AG04450 (cell line): ENCODE data around the gene SDK1. TPM values are rescaled to one million over a fixed set of nuclear protein-coding genes. Genes with fewer than 3 reads are reported as not detected.

ENCODE experiments used
- CTCF ChIA-PET: fragments of 300-600, 350-600 bp; formaldehyde crosslinking; extraction: SDS; loops from one replicate; lab custom pipeline; 2022; ENCODE audit warnings: antibody characterized with exemption, inconsistent platforms; lab: Charles Lee
- POLR2A ChIA-PET: fragments of 350-600 bp; formaldehyde crosslinking; extraction: SDS; loops from one replicate; lab custom pipeline; 2021; ENCODE audit warnings: antibody characterized with exemption, inconsistent platforms; lab: Yijun Ruan, JAX
- DNase-seq: peaks from one replicate; pipeline ENCODE4 v3.0.0-alpha.2; 2011; ENCODE audit warnings: low read depth, low spot score
- H3K27ac ChIP-seq: one replicate; pipeline ENCODE4 v1.5.1; 2012; ENCODE audit warnings: low read depth, low read length, control low read depth
- H3K27me3 ChIP-seq: one replicate; pipeline ENCODE4 v1.6.0; 2012; ENCODE audit warnings: low read length; ENCODE audit not compliant: control insufficient read depth, insufficient read depth
- H3K4me3 ChIP-seq: 2 replicates; pipeline ENCODE4 v1.5.1; 2011; ENCODE audit warnings: mild to moderate bottlenecking, low read depth, low read length, control low read depth
- H3K9me3 ChIP-seq: 2 replicates; pipeline ENCODE4 v1.5.1; 2012; ENCODE audit warnings: low read length; ENCODE audit not compliant: control insufficient read depth, insufficient read depth
- polyA plus RNA-seq: library from polyadenylated mRNA; depleted of rRNA; stranded (reverse); fragments of >200 nt; gene quantifications from 2 replicates; pipeline ENCODE4 v1.2.3, GENCODE V29; 2011
- TF ChIP-seq, protein P1 (sequence below): IDR thresholded peaks from 2 replicates; pipeline ENCODE4 v1.5.1; 2011; ENCODE audit warnings: low read depth, low read length, control low read depth, inconsistent platforms

The SDK1 gene
- polyA plus RNA-seq, 1 experiment = 2.2 TPM

DNA sequence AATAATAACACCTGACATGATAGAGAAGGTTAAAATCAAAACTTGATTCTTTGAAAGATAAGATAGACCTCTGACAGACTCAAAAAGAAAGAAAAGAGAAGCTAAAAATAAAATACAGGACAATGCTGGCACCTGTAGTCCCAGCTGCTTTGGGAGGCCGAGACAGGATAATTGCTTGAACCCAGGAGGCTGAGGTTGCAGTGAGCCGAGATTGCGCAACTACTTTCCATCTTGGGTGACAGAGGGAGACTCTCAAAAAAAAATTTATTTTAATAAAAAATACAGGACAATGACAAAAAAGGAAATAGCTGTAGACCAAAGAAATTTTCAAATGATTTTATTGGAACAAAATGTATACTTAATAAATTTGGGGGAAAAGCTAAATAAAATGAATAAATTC, 263.2 kb downstream of the SDK1 start:
- Histone ChIP-seq H3K27me3 (no peaks in the 10 kb centered on the region), H3K27ac (no peak overlapping the region), H3K9me3 (no peaks in the 10 kb centered on the region), H3K4me3 (no peak overlapping the region)
- TF ChIP-seq, protein P1, sequence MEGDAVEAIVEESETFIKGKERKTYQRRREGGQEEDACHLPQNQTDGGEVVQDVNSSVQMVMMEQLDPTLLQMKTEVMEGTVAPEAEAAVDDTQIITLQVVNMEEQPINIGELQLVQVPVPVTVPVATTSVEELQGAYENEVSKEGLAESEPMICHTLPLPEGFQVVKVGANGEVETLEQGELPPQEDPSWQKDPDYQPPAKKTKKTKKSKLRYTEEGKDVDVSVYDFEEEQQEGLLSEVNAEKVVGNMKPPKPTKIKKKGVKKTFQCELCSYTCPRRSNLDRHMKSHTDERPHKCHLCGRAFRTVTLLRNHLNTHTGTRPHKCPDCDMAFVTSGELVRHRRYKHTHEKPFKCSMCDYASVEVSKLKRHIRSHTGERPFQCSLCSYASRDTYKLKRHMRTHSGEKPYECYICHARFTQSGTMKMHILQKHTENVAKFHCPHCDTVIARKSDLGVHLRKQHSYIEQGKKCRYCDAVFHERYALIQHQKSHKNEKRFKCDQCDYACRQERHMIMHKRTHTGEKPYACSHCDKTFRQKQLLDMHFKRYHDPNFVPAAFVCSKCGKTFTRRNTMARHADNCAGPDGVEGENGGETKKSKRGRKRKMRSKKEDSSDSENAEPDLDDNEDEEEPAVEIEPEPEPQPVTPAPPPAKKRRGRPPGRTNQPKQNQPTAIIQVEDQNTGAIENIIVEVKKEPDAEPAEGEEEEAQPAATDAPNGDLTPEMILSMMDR = no peak
- CTCF ChIA-PET = no interaction called here
- DNase-seq = no peak
- POLR2A ChIA-PET = no interaction called here

DNA sequence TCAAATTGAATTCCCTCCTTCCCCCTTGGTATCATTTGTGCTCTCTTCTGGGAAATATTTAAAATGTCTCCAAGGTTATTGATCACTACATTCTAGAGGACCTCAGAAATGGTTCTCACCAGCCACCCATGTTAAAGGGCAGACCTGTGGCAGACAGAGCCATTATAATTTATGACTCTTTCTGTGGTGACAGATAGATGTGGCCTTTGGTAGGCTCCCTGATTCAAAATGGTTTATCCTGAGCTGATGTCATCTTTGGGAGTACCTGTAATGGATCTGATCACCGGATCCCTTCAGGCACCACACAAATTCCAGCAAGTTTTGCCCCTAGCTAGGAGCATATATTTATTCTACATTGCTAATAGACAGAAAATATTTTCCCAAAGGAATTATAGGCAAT, 267.5 kb downstream of the SDK1 start:
- Histone ChIP-seq H3K27me3 (no peaks in the 10 kb centered on the region), H3K4me3 (no peak overlapping the region), H3K9me3 (peaks cover 2% of the 10 kb centered on the region; the same call in 1 of the 2 replicates), H3K27ac (no peak overlapping the region)
- ChIA-PET CTCF (interaction anchor here (0.6 kb wide), 1 partner anchor 611 kb away, joined by 6 read pairs; no protein-coding TSS in a partner anchor), POLR2A (no interaction called here)
- DNase-seq = no peak
- TF ChIP-seq, protein P1 = no peak

DNA sequence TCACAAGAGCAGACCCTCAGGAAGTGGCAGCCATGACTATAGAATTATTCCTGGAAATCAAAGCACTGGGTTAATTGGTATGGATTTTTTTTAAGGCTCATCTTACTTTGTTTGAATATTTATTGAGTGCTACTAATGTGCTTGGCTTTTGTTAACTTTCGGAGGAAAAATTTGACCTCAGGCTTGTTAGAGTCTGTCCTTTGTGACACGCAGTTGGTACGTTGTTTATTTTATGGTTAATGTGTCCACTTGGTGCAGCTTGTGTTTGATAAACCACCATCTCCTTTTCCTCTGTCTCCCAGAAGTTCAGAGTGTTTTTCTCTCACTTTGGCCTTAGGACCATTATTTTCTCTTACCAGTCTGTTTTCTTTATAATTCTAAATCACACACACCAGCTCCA, 268.6 kb downstream of the SDK1 start:
- Histone ChIP-seq H3K9me3 (peaks cover 2% of the 10 kb centered on the region; the same call in 1 of the 2 replicates), H3K27me3 (no peaks in the 10 kb centered on the region), H3K4me3 (no peak overlapping the region), H3K27ac (no peak overlapping the region)
- DNase-seq = no peak
- POLR2A ChIA-PET = no interaction called here
- TF ChIP-seq, protein P1 = no peak
- CTCF ChIA-PET = no interaction called here

DNA sequence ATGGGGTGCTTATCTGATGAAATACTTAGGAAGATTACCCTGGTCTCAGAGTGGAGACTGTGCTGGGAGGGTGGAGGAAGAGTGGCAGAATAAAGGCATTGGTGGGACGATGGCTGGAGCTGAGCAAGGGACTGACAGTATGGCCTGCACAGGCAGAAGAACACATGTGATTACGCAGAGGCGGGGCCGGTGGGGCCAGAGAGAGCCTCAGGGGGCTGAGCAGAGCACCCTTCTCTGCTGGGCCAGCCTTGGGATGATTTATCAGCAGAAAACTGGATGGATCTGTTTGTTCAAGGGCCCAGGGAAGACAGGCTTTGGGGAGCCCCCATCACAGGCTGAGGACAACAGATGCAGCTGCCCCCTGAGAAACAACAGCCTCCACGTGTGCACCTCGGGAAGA, 272.1 kb downstream of the SDK1 start:
- TF ChIP-seq, protein P1 = no peak
- POLR2A ChIA-PET = no interaction called here
- Histone ChIP-seq H3K4me3 (no peak overlapping the region), H3K27me3 (no peaks in the 10 kb centered on the region), H3K9me3 (peaks cover 2% of the 10 kb centered on the region), H3K27ac (no peak overlapping the region)
- CTCF ChIA-PET = no interaction called here
- no peak for DNase-seq

DNA sequence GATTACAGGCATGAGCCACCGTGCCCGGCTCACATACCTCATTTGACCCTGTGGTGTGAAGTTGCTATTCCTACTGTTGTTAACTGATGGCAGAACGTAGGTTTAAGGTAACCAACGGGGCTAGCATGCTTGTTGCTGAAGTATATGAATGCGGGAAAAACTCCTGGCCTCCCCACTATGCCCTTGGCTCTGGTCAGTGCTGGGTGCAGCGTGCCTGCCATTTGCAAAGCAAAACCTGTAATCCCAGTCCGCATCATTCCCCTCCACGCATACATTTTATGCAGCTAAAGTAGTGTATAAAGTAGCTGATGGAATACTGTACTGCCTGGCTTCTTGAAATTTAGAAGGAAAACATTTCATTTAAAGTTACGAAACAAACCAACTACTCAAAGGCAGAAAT, 273.3 kb downstream of the SDK1 start:
- ChIA-PET CTCF (no interaction called here), POLR2A (no interaction called here)
- DNase-seq = no peak
- Histone ChIP-seq H3K27ac (no peak overlapping the region), H3K27me3 (no peaks in the 10 kb centered on the region), H3K9me3 (peaks cover 2% of the 10 kb centered on the region), H3K4me3 (no peak overlapping the region)
- TF ChIP-seq, protein P1 = no peak
